K562 (cell line): ENCODE results near the gene RNF175. TPM values are rescaled to one million over a fixed set of nuclear protein-coding genes. Genes with fewer than 3 reads are reported as not detected.

Experiments used
- ATAC-seq: fragments of 200-7000 bp; cut with Tn5 transposase; 3 replicates; pipeline ENCODE4 v1.9.1; 2020; ENCODE audit warnings: moderate library complexity
- BruUV-seq: library from RNA; stranded (reverse); fragments of 400-500 nt; replicated peaks from 2 replicates; lab custom pipeline; 2021; lab: Mats Ljungman, UMichigan
- CTCF ChIA-PET: fragments of 300-600 bp; formaldehyde crosslinking; extraction: SDS; loops from one replicate; lab custom pipeline; 2021; ENCODE audit warnings: low intra/inter-chr PET ratio; lab: Yijun Ruan, JAX
- POLR2A ChIA-PET: fragments of 300-600, 350-650 bp; sonication (Branson Sonifier 250); formaldehyde crosslinking; extraction: SDS; loops from one replicate; lab custom pipeline; 2021; ENCODE audit warnings: antibody characterized with exemption, inconsistent platforms; lab: Yijun Ruan, JAX
- DNase-seq, 4 experiments: peaks; one replicate each; pipeline versions ENCODE4 v3.0.0 to v3.0.0-alpha.2; 2011 to 2018; ENCODE audit warnings: low spot score in 3 of 4, mixed read lengths in 3 of 4; ENCODE audit errors: extremely low read depth in 1 of 4
- FAIRE-seq: peaks from 2 replicates; lab custom pipeline; 2011; peaks lifted over from hg19 to GRCh38; lab: Jason Lieb, UNC
- H2AFZ ChIP-seq: 2 replicates; pipeline ENCODE4 v1.6.0; 2011; ENCODE audit warnings: low read depth, low read length, control low read depth, inconsistent platforms
- H3K27ac ChIP-seq: fragments of 200-600 bp; 3 replicates; pipeline ENCODE4 v1.8.0; 2011; ENCODE audit warnings: low read depth, mild to moderate bottlenecking, control low read depth, inconsistent platforms, low read length, moderate library complexity, mixed read lengths; ENCODE audit errors: extremely low read depth
- H3K27me3 ChIP-seq, 2 experiments: fragments of 300-600 bp in 1 of 2; 2 replicates in 1 of 2; 3 replicates in 1 of 2; pipeline versions ENCODE4 v1.6.0 to v1.8.0; 2011; ENCODE audit warnings: inconsistent platforms in 2 of 2, low read length in 2 of 2, mild to moderate bottlenecking in 1 of 2, mixed read lengths in 1 of 2, moderate library complexity in 1 of 2; ENCODE audit not compliant: control insufficient read depth in 2 of 2, insufficient read depth in 2 of 2
- H3K36me3 ChIP-seq: fragments of 300-600 bp; 3 replicates; pipeline ENCODE4 v1.8.0; 2011; ENCODE audit warnings: mild to moderate bottlenecking, low read length, inconsistent platforms; ENCODE audit not compliant: control insufficient read depth, insufficient read depth
- H3K4me1 ChIP-seq, 2 experiments: fragments of 200-600 bp in 1 of 2; replicated peaks in 1 of 2; 2 replicates in 1 of 2; 3 replicates in 1 of 2; pipeline versions ENCODE4 v1.5.1 to v1.8.0; 2011; ENCODE audit warnings: inconsistent platforms in 2 of 2, low read length in 2 of 2, mild to moderate bottlenecking in 1 of 2, mixed read lengths in 1 of 2, moderate library complexity in 1 of 2; ENCODE audit not compliant: control insufficient read depth in 2 of 2, insufficient read depth in 2 of 2
- H3K4me2 ChIP-seq: 2 replicates; pipeline ENCODE4 v1.6.1; 2011; ENCODE audit warnings: low read length, control low read depth, inconsistent platforms, mixed read lengths; ENCODE audit not compliant: insufficient read depth
- H3K4me3 ChIP-seq: fragments of 200-600 bp; sonication (generic), shearing (Covaris generic); 2 replicates; pipeline ENCODE4 v1.5.1; 2016; ENCODE audit warnings: control low read depth, inconsistent platforms
- H3K79me2 ChIP-seq: fragments of 200-600 bp; 3 replicates; pipeline ENCODE4 v1.8.0; 2011; ENCODE audit warnings: low read length, inconsistent platforms; ENCODE audit not compliant: control insufficient read depth, insufficient read depth
- H3K9ac ChIP-seq, 2 experiments: 2 replicates each; pipeline versions ENCODE4 v1.6.0 to v1.6.1; 2011; ENCODE audit warnings: low read depth in 2 of 2, low read length in 2 of 2, control low read depth in 1 of 2, inconsistent platforms in 1 of 2, mild to moderate bottlenecking in 1 of 2, mixed read lengths in 1 of 2; ENCODE audit not compliant: insufficient read depth in 1 of 2
- H3K9me1 ChIP-seq: one replicate; pipeline ENCODE4 v1.6.0; 2011; ENCODE audit warnings: inconsistent platforms, mild to moderate bottlenecking, low read length, moderate library complexity; ENCODE audit not compliant: control insufficient read depth, insufficient read depth
- H3K9me3 ChIP-seq: replicated peaks from 2 replicates; pipeline ENCODE4 v1.5.1; 2011; ENCODE audit warnings: low read depth, low read length, inconsistent platforms; ENCODE audit not compliant: control insufficient read depth, insufficient read depth
- H4K20me1 ChIP-seq: replicated peaks from 2 replicates; pipeline ENCODE4 v1.6.1; 2011; ENCODE audit warnings: low read length, inconsistent platforms, mixed read lengths; ENCODE audit not compliant: control insufficient read depth, insufficient read depth
- CEBPB ChIP-seq: fragments of 450-650 bp; IDR thresholded peaks from 2 replicates; pipeline ENCODE4 v1.6.1; 2016; ENCODE audit warnings: missing genetic modification characterization, missing compliant biosample characterization
- CEBPG ChIP-seq, 3 experiments: fragments of 200-800 bp in 1 of 3; sonication (Bioruptor generic) in 1 of 3; sonication (generic) in 1 of 3; formaldehyde crosslinking in 1 of 3; IDR thresholded peaks in 2 of 3; conservative IDR thresholded peaks in 1 of 3; 2 replicates each; pipeline versions ENCODE4 v1.6.1 to v1.8.0; 2016 to 2022; ENCODE audit warnings: missing compliant biosample characterization in 2 of 3, missing genetic modification characterization in 2 of 3, mild to moderate bottlenecking in 1 of 3, missing genetic modification reagents in 1 of 3
- CHD4 ChIP-seq: fragments of 200-600 bp; sonication (generic); IDR thresholded peaks from 3 replicates; pipeline ENCODE4 v1.6.1; 2012; ENCODE audit warnings: low read depth, mild to moderate bottlenecking, mixed read lengths, low read length, inconsistent platforms; ENCODE audit not compliant: insufficient read depth, insufficient replicate concordance, poor library complexity, severe bottlenecking
- FOXA1 ChIP-seq: fragments of 450-650 bp; IDR thresholded peaks from 2 replicates; pipeline ENCODE4 v1.6.1; 2016; ENCODE audit warnings: mild to moderate bottlenecking, borderline replicate concordance
- GABPA ChIP-seq: fragments of 200-800 bp; sonication (Bioruptor generic); conservative IDR thresholded peaks from 2 replicates; pipeline ENCODE4 v1.6.1; 2016; ENCODE audit warnings: low read depth, missing genetic modification characterization, missing compliant biosample characterization
- KAT2B ChIP-seq: IDR thresholded peaks from one replicate; pipeline ENCODE4 v1.6.1; 2012; ENCODE audit warnings: low read depth, mild to moderate bottlenecking, control low read depth, inconsistent platforms, low read length, moderate library complexity
- TGIF2 ChIP-seq: sonication (generic); formaldehyde crosslinking; IDR thresholded peaks from 2 replicates; pipeline ENCODE4 v1.8.1; 2022; ENCODE audit warnings: mild to moderate bottlenecking, missing genetic modification reagents, moderate library complexity
- THRAP3 ChIP-seq: fragments of 450-650 bp; IDR thresholded peaks from 2 replicates; pipeline ENCODE4 v1.6.1; 2016; ENCODE audit warnings: mild to moderate bottlenecking, inconsistent platforms, borderline replicate concordance
- ZBTB7A ChIP-seq: IDR thresholded peaks from 2 replicates; pipeline ENCODE4 v1.6.1; 2011; ENCODE audit warnings: low read depth, mild to moderate bottlenecking, low read length, moderate library complexity, borderline replicate concordance; ENCODE audit not compliant: control insufficient read depth
- ZEB2 ChIP-seq: fragments of 450-650 bp; IDR thresholded peaks from 2 replicates; pipeline ENCODE4 v1.6.1; 2016
- WGBS: fragments of 100-300 bp; shearing (Covaris generic); methylation state at CpG from one replicate; pipeline ENCODE4 v1.1.6; 2016; ENCODE audit warnings: low coverage, mixed read lengths; ENCODE audit not compliant: insufficient coverage; ENCODE audit errors: missing lambda C conversion rate; 5-methylcytosine and 5-hydroxymethylcytosine counted together
- in situ Hi-C: fragments of 300-500 bp; cut with MboI; formaldehyde crosslinking; loops from 4 replicates; pipeline ENCODE4 v1.15.0; 2018; ENCODE audit warnings: inconsistent platforms, mixed read lengths
- intact Hi-C: fragments of 100-400 bp; cut with micrococcal nuclease; formaldehyde crosslinking; loops from 2 replicates; pipeline ENCODE4 v1.14.2; 2022
- polyA plus RNA-seq, 8 experiments: library from polyadenylated mRNA; depleted of rRNA in 4 of 8; stranded (reverse) in 5 of 8; unstranded in 3 of 8; fragments of >200 nt; fragmentation: Nextera tagmentation in 2 of 8; fragmentation: Illumina TruSeq in 1 of 8; extraction: Ambion mirVana in 2 of 8; extraction: Trizol in 1 of 8; gene quantifications; 2 replicates each; pipeline versions ENCODE4 v1.2.1 to v1.2.3, GENCODE V29; 2011 to 2014; ENCODE audit warnings: inconsistent platforms in 1 of 8, missing spikeins in 1 of 8
- total RNA-seq, 7 experiments: library from RNA; depleted of rRNA in 6 of 7; stranded (reverse); fragments of >200 nt in 6 of 7; fragmentation: Illumina TruSeq in 2 of 7; extraction: Trizol in 2 of 7; gene quantifications; 2 replicates each; pipeline versions ENCODE4 v1.2.1 to v1.2.3, GENCODE V29; 2011 to 2021; ENCODE audit warnings: low replicate concordance in 1 of 7
- TF ChIP-seq, protein P1 (sequence below): sonication (generic); IDR thresholded peaks from 2 replicates; pipeline ENCODE4 v1.6.1; 2016
- TF ChIP-seq, protein P2 (sequence below): sonication (generic); formaldehyde crosslinking; IDR thresholded peaks from 2 replicates; pipeline ENCODE4 v1.8.1; 2023; ENCODE audit warnings: mild to moderate bottlenecking, missing genetic modification reagents

The RNF175 gene
- total and polyA plus RNA-seq, 9 of the 15 experiments (the other 6 are each of a cell fraction or from before 2014, with no cell fraction given), result not detected

DNA sequence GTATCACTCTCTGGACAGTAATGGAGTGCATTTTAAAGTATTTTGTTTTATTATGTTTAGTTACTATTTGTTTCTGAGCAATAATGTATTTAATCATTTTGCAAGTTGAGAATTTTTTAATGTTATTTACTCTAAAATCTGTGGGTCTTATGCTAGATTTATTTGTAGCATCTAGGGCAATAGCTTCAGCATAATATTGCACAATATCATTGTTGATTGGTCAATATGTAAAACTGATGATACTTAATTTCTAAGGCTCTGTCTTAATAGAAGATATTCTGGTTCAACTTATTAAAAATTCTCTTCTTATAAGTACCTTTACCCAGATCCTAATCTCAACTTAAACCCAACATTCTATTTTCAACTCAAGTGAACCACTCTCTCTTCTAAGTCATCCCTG lies 17.6 kb upstream of the RNF175 start:
- FAIRE-seq (no peak), ATAC-seq (no peak), DNase-seq (no peak)
- intact Hi-C loops (loop anchor here (10.0 kb wide), 1 partner anchor 837 kb away; the partner anchor contains the start of gene FGG), in situ Hi-C loops (no loop called here)
- Histone ChIP-seq H3K36me3 (no peaks in the 10 kb centered on the region), H3K9me3 (peaks cover 7% of the 10 kb centered on the region), H3K79me2 (no peaks in the 10 kb centered on the region), H3K4me3 (no peak overlapping the region), H3K9ac (no peak overlapping the region), H3K9me1 (no peaks in the 10 kb centered on the region), H2AFZ (no peak overlapping the region), H4K20me1 (no peaks in the 10 kb centered on the region), H3K4me2 (no peak overlapping the region), H3K4me1 (peaks cover 4 to 15% of the 10 kb centered on the region in 2 experiments; a peak in 4 of 5 replicates), H3K27ac (no peak overlapping the region), H3K27me3 (peaks cover 4 to 9% of the 10 kb centered on the region in 2 experiments; a peak in 3 of 5 replicates)
- ChIA-PET CTCF (no interaction called here), POLR2A (no interaction called here)
- TF ChIP-seq, protein P1, sequence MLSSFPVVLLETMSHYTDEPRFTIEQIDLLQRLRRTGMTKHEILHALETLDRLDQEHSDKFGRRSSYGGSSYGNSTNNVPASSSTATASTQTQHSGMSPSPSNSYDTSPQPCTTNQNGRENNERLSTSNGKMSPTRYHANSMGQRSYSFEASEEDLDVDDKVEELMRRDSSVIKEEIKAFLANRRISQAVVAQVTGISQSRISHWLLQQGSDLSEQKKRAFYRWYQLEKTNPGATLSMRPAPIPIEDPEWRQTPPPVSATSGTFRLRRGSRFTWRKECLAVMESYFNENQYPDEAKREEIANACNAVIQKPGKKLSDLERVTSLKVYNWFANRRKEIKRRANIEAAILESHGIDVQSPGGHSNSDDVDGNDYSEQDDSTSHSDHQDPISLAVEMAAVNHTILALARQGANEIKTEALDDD, result no peak
- TF ChIP-seq CEBPG (CRISPR knock-in tag; IDR thresholded peaks at IDR 0.05), result no peak
- TF ChIP-seq CEBPG (tag; conservative IDR thresholded peaks at IDR 0.05 in 1 of 2, IDR thresholded peaks at IDR 0.05 in 1 of 2), result peak in 1 of 2 experiments; percentile 87; a peak in 2 of 4 replicates
- peak; percentile 77 for TF ChIP-seq CEBPB (tag)
- BruUV-seq, result no TSS peak

DNA sequence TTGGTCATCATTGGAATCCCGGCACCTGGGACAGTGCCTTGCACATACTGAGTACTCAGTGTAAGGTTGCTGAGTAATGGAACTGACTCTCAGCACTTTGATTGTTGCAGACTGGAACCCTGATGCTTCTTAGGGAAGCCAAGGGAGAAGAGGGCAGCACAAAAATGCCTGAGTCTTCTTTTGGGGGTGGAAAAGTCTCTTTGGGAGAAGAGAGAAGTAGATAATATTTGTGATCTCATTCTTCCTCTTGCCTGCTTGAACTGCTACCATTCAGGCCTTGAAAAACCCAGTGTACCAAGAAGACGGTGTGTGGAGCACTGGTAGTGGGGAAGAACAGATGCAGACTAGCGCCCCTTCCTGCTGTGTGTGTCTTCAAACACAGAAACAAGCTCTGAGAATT lies 16.8 kb upstream of the RNF175 start:
- no TSS peak for BruUV-seq
- 21% methylated on average over 3 of the region's 3 CpGs for WGBS
- Histone ChIP-seq H3K9ac (no peak overlapping the region), H3K4me1 (peaks cover 4 to 15% of the 10 kb centered on the region in 2 experiments; a peak in 4 of 5 replicates), H2AFZ (no peak overlapping the region), H3K79me2 (no peaks in the 10 kb centered on the region), H3K9me3 (peaks cover 7% of the 10 kb centered on the region), H3K27me3 (peaks cover 0 to 7% of the 10 kb centered on the region in 2 experiments; a peak in 2 of 5 replicates), H3K4me3 (no peak overlapping the region), H3K4me2 (no peak overlapping the region), H4K20me1 (no peaks in the 10 kb centered on the region), H3K9me1 (no peaks in the 10 kb centered on the region), H3K36me3 (no peaks in the 10 kb centered on the region), H3K27ac (no peak overlapping the region)
- ChIA-PET POLR2A (no interaction called here), CTCF (no interaction called here)
- in situ Hi-C loops (no loop called here), intact Hi-C loops (loop anchor here (10.0 kb wide), 1 partner anchor 838 kb away; the partner anchor contains the start of gene FGG)
- no peak for ATAC-seq
- FAIRE-seq, result no peak
- DNase-seq, result no peak
- TF ChIP-seq TGIF2 (CRISPR knock-in tag) (no peak), FOXA1 (no peak), KAT2B (no peak), ZEB2 (no peak), ZBTB7A (no peak), CHD4 (no peak), THRAP3 (no peak), GABPA (tag) (no peak)
- TF ChIP-seq, protein P2, sequence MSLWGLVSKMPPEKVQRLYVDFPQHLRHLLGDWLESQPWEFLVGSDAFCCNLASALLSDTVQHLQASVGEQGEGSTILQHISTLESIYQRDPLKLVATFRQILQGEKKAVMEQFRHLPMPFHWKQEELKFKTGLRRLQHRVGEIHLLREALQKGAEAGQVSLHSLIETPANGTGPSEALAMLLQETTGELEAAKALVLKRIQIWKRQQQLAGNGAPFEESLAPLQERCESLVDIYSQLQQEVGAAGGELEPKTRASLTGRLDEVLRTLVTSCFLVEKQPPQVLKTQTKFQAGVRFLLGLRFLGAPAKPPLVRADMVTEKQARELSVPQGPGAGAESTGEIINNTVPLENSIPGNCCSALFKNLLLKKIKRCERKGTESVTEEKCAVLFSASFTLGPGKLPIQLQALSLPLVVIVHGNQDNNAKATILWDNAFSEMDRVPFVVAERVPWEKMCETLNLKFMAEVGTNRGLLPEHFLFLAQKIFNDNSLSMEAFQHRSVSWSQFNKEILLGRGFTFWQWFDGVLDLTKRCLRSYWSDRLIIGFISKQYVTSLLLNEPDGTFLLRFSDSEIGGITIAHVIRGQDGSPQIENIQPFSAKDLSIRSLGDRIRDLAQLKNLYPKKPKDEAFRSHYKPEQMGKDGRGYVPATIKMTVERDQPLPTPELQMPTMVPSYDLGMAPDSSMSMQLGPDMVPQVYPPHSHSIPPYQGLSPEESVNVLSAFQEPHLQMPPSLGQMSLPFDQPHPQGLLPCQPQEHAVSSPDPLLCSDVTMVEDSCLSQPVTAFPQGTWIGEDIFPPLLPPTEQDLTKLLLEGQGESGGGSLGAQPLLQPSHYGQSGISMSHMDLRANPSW (CRISPR knock-in tag), result no peak
